HepG2 (cell line): Measurements from ENCODE around the gene ZNF581. TPM values are rescaled to one million over a fixed set of nuclear protein-coding genes. Genes with fewer than 3 reads are reported as not detected.

Experiments used
- ATAC-seq: fragments of 200-7000 bp; cut with Tn5 transposase; 3 replicates; pipeline ENCODE4 v1.9.1; 2020; ENCODE audit warnings: mild to moderate bottlenecking, moderate library complexity
- BruUV-seq: library from RNA; stranded (reverse); fragments of 400-500 nt; replicated peaks from 2 replicates; lab custom pipeline; 2021; lab: Mats Ljungman, UMichigan
- CTCF ChIA-PET: fragments of 300-600 bp; formaldehyde crosslinking; extraction: SDS; loops from one replicate; lab custom pipeline; 2021; ENCODE audit warnings: low total read pairs, inconsistent platforms, low intra/inter-chr PET ratio; lab: Yijun Ruan, JAX
- POLR2A ChIA-PET: fragments of 350-600 bp; sonication (Branson Sonifier 250); formaldehyde crosslinking; loops from one replicate; lab custom pipeline; 2020; ENCODE audit warnings: antibody characterized with exemption, inconsistent platforms; lab: Yijun Ruan, JAX
- DNase-seq: peaks from one replicate; pipeline ENCODE4 v3.0.0-alpha.2; 2015; ENCODE audit warnings: low spot score
- FAIRE-seq: peaks from 3 replicates; lab custom pipeline; 2011; peaks lifted over from hg19 to GRCh38; lab: Jason Lieb, UNC
- H2AFZ ChIP-seq: one replicate; pipeline ENCODE4 v1.6.1; 2011; ENCODE audit warnings: low read length, inconsistent platforms
- H3K27ac ChIP-seq: fragments of 300-600 bp; 3 replicates; pipeline ENCODE4 v1.8.0; 2011; ENCODE audit warnings: mixed run types, mild to moderate bottlenecking, mixed read lengths, low read length, inconsistent platforms; ENCODE audit not compliant: insufficient read depth; ENCODE audit errors: extremely low read length
- H3K27me3 ChIP-seq, 2 experiments: fragments of 200-600 bp in 1 of 2; 2 replicates in 1 of 2; 3 replicates in 1 of 2; pipeline versions ENCODE4 v1.6.0 to v1.8.0; 2011; ENCODE audit warnings: low read length in 2 of 2, mild to moderate bottlenecking in 2 of 2, moderate library complexity in 2 of 2, inconsistent platforms in 1 of 2; ENCODE audit not compliant: insufficient read depth in 2 of 2, control insufficient read depth in 1 of 2
- H3K36me3 ChIP-seq, 2 experiments: fragments of 200-600 bp in 1 of 2; replicated peaks in 1 of 2; 2 replicates in 1 of 2; 3 replicates in 1 of 2; pipeline versions ENCODE4 v1.5.1 to v1.8.0; 2011; ENCODE audit warnings: low read length in 2 of 2, inconsistent platforms in 1 of 2; ENCODE audit not compliant: insufficient read depth in 2 of 2, control insufficient read depth in 1 of 2
- H3K4me1 ChIP-seq: 2 replicates; pipeline ENCODE4 v1.5.1; 2012; ENCODE audit warnings: low read length, inconsistent platforms; ENCODE audit not compliant: insufficient read depth
- H3K4me2 ChIP-seq: 2 replicates; pipeline ENCODE4 v1.6.0; 2011; ENCODE audit warnings: low read depth, low read length, inconsistent platforms
- H3K4me3 ChIP-seq, 3 experiments: fragments of 200-600 bp in 1 of 3; sonication (generic), shearing (Covaris generic) in 1 of 3; replicated peaks in 1 of 3; 2 replicates each; pipeline ENCODE4 v1.5.1; 2011 to 2016; ENCODE audit warnings: low read length in 3 of 3, inconsistent platforms in 2 of 3, low read depth in 2 of 3, mild to moderate bottlenecking in 2 of 3, control low read depth in 1 of 3, mixed read lengths in 1 of 3; ENCODE audit not compliant: insufficient read depth in 1 of 3
- H3K79me2 ChIP-seq: one replicate; pipeline ENCODE4 v1.6.1; 2011; ENCODE audit warnings: low read length, inconsistent platforms; ENCODE audit not compliant: insufficient read depth
- H3K9ac ChIP-seq: 2 replicates; pipeline ENCODE4 v1.6.0; 2011; ENCODE audit warnings: mild to moderate bottlenecking, low read depth, low read length, inconsistent platforms; ENCODE audit not compliant: insufficient read depth
- H3K9me3 ChIP-seq: 2 replicates; pipeline ENCODE4 v1.5.1; 2012; ENCODE audit warnings: mild to moderate bottlenecking, low read length
- H4K20me1 ChIP-seq: 2 replicates; pipeline ENCODE4 v1.6.0; 2011; ENCODE audit warnings: inconsistent platforms, mild to moderate bottlenecking, low read length, moderate library complexity; ENCODE audit not compliant: insufficient read depth
- ATF2 ChIP-seq: sonication (generic); formaldehyde crosslinking; IDR thresholded peaks from 2 replicates; pipeline ENCODE4 v1.4.0; 2020; ENCODE audit warnings: missing genetic modification reagents
- MED1 ChIP-seq: sonication (generic); formaldehyde crosslinking; IDR thresholded peaks from 2 replicates; pipeline ENCODE4 v1.4.0; 2020; ENCODE audit warnings: missing genetic modification reagents
- SPEN ChIP-seq: sonication (generic); formaldehyde crosslinking; IDR thresholded peaks from 2 replicates; pipeline ENCODE4 v1.5.1; 2020; ENCODE audit warnings: low read depth, mild to moderate bottlenecking, missing genetic modification reagents
- ZBTB21 ChIP-seq: sonication (generic); formaldehyde crosslinking; IDR thresholded peaks from 2 replicates; pipeline ENCODE4 v1.4.0; 2020; ENCODE audit warnings: missing genetic modification reagents
- ZNF296 ChIP-seq: sonication (generic); formaldehyde crosslinking; conservative IDR thresholded peaks from 2 replicates; pipeline ENCODE4 v1.5.0; 2020; ENCODE audit warnings: mild to moderate bottlenecking, missing genetic modification reagents
- WGBS: methylation state at CpG from one replicate; pipeline ENCODE4 v1.1.6; 2017; ENCODE audit warnings: low lambda C conversion rate; 5-methylcytosine and 5-hydroxymethylcytosine counted together
- in situ Hi-C: cut with HindIII; loops from 2 replicates; pipeline ENCODE4 v1.10.0; 2017; ENCODE audit warnings: low pct_unique_long_range_greater_than_20kb; ENCODE audit not compliant: extremely low pct_ligation_motif_present
- intact Hi-C: fragments of 100-400 bp; cut with micrococcal nuclease; formaldehyde crosslinking; loops from one replicate; pipeline ENCODE4 v1.10.0; 2022; ENCODE audit not compliant: unreplicated experiment
- polyA plus RNA-seq, 8 experiments: library from polyadenylated mRNA; depleted of rRNA in 3 of 8; stranded (reverse) in 7 of 8; unstranded in 1 of 8; fragments of >200 nt; fragmentation: Illumina TruSeq in 4 of 8; extraction: Trizol in 4 of 8; gene quantifications; 2 replicates each; pipeline versions ENCODE4 v1.2.1 to v1.2.3, GENCODE V29; 2011 to 2016; ENCODE audit warnings: low read depth in 4 of 8, missing spikeins in 1 of 8, mixed read lengths in 1 of 8; ENCODE audit not compliant: insufficient read depth in 1 of 8
- total RNA-seq, 5 experiments: library from RNA; depleted of rRNA; stranded (reverse); fragments of >200 nt; fragmentation: Illumina TruSeq; extraction: Trizol; gene quantifications; 2 replicates each; pipeline ENCODE4 v1.2.3, GENCODE V29; 2016; ENCODE audit warnings: low read depth in 1 of 5
- TF ChIP-seq, protein P1 (sequence below): sonication (generic); formaldehyde crosslinking; IDR thresholded peaks from 2 replicates; pipeline ENCODE4 v1.4.0; 2020; ENCODE audit warnings: mild to moderate bottlenecking, missing genetic modification reagents
- TF ChIP-seq, protein P2 (sequence below): sonication (generic); formaldehyde crosslinking; IDR thresholded peaks from 2 replicates; pipeline ENCODE4 v1.4.0; 2020; ENCODE audit warnings: missing genetic modification reagents, borderline replicate concordance

The ZNF581 gene
- total and polyA plus RNA-seq, 2 of the 13 experiments (the other 11 are each of a cell fraction or from before 2014, with no cell fraction given), result 19.6 to 49.5 TPM

DNA sequence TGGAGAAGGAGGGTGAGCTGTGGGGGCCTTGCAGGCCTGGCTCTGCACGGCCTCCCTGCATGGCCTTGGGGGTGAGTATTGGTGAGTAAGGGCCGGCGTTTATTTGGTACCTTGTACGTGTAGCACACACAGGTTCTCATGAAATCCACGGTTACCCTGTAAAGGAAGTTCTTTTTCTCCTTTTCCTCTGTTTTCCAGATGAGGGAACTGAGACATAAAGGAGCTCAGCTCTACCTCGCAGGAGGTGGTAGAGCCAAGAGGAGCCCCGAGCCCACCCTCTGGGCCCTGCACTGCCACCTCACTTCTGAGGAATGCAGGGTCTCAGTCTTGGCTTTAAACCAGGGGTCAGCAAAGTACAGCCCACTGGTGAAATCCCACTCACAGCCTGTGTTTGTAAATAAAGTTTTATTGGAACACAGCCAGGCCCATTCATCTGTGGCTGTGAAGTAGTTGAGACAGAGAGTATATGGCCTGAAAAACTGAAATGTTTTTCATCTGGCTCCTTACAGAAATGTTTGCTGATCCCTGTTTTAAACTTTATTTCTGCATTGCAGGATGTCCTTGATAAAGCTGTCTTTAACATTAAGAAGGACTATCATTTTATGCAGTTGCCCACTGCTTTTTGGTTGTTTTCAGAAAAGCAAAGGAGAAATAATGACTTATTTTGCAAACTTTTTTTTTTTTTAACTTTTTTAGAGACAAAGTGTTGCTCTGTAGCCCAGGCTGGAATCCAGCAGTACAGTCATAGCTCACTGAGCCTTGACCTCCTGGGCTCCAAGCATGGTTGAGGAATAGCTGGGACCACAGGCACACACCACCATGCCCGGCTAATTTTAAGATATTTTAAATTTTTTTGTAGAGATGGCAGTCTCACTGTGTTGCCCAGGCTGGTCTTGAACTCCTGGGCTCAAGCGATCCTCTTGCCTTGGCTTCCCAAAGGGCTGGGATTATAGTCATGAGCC is 38.0 kb downstream of the ZNF581 start:
- H3K36me3 ChIP-seq, result peaks cover 28 to 65% of the 10 kb centered on the region in 2 experiments
- ATAC-seq, result no peak
- TF ChIP-seq ATF2 (CRISPR knock-in tag), result no peak
- TF ChIP-seq SPEN (CRISPR knock-in tag), result no peak
- TF ChIP-seq, protein P1, sequence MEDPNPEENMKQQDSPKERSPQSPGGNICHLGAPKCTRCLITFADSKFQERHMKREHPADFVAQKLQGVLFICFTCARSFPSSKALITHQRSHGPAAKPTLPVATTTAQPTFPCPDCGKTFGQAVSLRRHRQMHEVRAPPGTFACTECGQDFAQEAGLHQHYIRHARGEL (CRISPR knock-in tag), result no peak
- TF ChIP-seq, protein P2, sequence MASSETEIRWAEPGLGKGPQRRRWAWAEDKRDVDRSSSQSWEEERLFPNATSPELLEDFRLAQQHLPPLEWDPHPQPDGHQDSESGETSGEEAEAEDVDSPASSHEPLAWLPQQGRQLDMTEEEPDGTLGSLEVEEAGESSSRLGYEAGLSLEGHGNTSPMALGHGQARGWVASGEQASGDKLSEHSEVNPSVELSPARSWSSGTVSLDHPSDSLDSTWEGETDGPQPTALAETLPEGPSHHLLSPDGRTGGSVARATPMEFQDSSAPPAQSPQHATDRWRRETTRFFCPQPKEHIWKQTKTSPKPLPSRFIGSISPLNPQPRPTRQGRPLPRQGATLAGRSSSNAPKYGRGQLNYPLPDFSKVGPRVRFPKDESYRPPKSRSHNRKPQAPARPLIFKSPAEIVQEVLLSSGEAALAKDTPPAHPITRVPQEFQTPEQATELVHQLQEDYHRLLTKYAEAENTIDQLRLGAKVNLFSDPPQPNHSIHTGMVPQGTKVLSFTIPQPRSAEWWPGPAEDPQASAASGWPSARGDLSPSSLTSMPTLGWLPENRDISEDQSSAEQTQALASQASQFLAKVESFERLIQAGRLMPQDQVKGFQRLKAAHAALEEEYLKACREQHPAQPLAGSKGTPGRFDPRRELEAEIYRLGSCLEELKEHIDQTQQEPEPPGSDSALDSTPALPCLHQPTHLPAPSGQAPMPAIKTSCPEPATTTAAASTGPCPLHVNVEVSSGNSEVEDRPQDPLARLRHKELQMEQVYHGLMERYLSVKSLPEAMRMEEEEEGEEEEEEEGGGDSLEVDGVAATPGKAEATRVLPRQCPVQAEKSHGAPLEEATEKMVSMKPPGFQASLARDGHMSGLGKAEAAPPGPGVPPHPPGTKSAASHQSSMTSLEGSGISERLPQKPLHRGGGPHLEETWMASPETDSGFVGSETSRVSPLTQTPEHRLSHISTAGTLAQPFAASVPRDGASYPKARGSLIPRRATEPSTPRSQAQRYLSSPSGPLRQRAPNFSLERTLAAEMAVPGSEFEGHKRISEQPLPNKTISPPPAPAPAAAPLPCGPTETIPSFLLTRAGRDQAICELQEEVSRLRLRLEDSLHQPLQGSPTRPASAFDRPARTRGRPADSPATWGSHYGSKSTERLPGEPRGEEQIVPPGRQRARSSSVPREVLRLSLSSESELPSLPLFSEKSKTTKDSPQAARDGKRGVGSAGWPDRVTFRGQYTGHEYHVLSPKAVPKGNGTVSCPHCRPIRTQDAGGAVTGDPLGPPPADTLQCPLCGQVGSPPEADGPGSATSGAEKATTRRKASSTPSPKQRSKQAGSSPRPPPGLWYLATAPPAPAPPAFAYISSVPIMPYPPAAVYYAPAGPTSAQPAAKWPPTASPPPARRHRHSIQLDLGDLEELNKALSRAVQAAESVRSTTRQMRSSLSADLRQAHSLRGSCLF (CRISPR knock-in tag), result no peak
- no peak for TF ChIP-seq MED1 (CRISPR knock-in tag)
- no peak for TF ChIP-seq ZNF296 (CRISPR knock-in tag)
- no peak for TF ChIP-seq ZBTB21 (CRISPR knock-in tag)

More for the DNA sequence above, 38.0 kb downstream of the ZNF581 start:
- no peak overlapping the region for H2AFZ ChIP-seq
- H4K20me1 ChIP-seq, result no peaks in the 10 kb centered on the region; the same call in 1 of the 2 replicates
- no peak overlapping the region for H3K4me3 ChIP-seq
- WGBS, result 87% methylated on average over 9 of the region's 9 CpGs
- peaks cover 81% of the 10 kb centered on the region for H3K4me1 ChIP-seq
- no peak overlapping the region for H3K4me2 ChIP-seq
- H3K9ac ChIP-seq, result no peak overlapping the region
- H3K27me3 ChIP-seq, result no peaks in the 10 kb centered on the region
- H3K27ac ChIP-seq, result peak overlapping the region; percentile 49
- DNase-seq, result no peak
- no TSS peak for BruUV-seq
- H3K9me3 ChIP-seq, result no peaks in the 10 kb centered on the region
- H3K79me2 ChIP-seq, result peaks cover 67% of the 10 kb centered on the region
- no peak for FAIRE-seq
- ChIA-PET POLR2A (interaction anchor here (1.2 kb wide), 1 partner anchor 27 kb away, joined by 4 read pairs; no protein-coding TSS in a partner anchor), CTCF (no interaction called here)
- in situ Hi-C loops (no loop called here), intact Hi-C loops (no loop called here)
